Muscle layer of colon (tissue), 2 donors: Measurements from ENCODE around the gene MSX1.

Experiments
- H3K27ac ChIP-seq: one replicate; pipeline ENCODE4 v1.7.0; 2013; ENCODE audit warnings: low read depth, mild to moderate bottlenecking, low read length, moderate library complexity
- H3K27me3 ChIP-seq, 2 donors: one replicate each; pipeline ENCODE4 v1.7.0; 2013; ENCODE audit warnings: low read length in 2 of 2, mild to moderate bottlenecking in 2 of 2; ENCODE audit not compliant: insufficient read depth in 2 of 2, control insufficient read depth in 1 of 2
- H3K36me3 ChIP-seq: one replicate; pipeline ENCODE4 v1.7.0; 2013; ENCODE audit warnings: mild to moderate bottlenecking, low read length; ENCODE audit not compliant: insufficient read depth
- H3K4me1 ChIP-seq: one replicate; pipeline ENCODE4 v1.7.0; 2013; ENCODE audit warnings: mild to moderate bottlenecking, low read length; ENCODE audit not compliant: insufficient read depth
- H3K4me3 ChIP-seq, 2 donors: one replicate each; pipeline ENCODE4 v1.7.0; 2013; ENCODE audit warnings: low read length in 2 of 2, low read depth in 1 of 2, mild to moderate bottlenecking in 1 of 2, moderate library complexity in 1 of 2
- H3K9ac ChIP-seq: one replicate; pipeline ENCODE4 v1.7.0; 2013; ENCODE audit warnings: low read length
- H3K9me3 ChIP-seq: one replicate; pipeline ENCODE4 v1.7.0; 2013; ENCODE audit warnings: mild to moderate bottlenecking, low read length
- donor health status: abdominal sarcoma.
- donor health status: Adenocarcinoma of cecum.

The MSX1 gene

GRCh38 chr4:4853371-4853823 is 6.1 kb upstream of the MSX1 start:
- H3K4me3 ChIP-seq: peak overlapping the region; percentile 24 to 40
- H3K4me1 ChIP-seq: peaks cover 19% of the 10 kb centered on the region
- peaks cover 64 to 88% of the 10 kb centered on the region in 2 donors for H3K27me3 ChIP-seq
- no peaks in the 10 kb centered on the region for H3K9me3 ChIP-seq
- H3K27ac ChIP-seq: no peak overlapping the region
- no peak overlapping the region for H3K9ac ChIP-seq
- H3K36me3 ChIP-seq: no peaks in the 10 kb centered on the region

- no peaks in the 10 kb centered on the region for H3K36me3 ChIP-seq
- no peak overlapping the region for H3K9ac ChIP-seq
- no peak overlapping the region for H3K4me3 ChIP-seq
- H3K9me3 ChIP-seq: no peaks in the 10 kb centered on the region
- H3K4me1 ChIP-seq: peaks cover 21% of the 10 kb centered on the region
- peaks cover 71 to 92% of the 10 kb centered on the region in 2 donors for H3K27me3 ChIP-seq
- no peak overlapping the region for H3K27ac ChIP-seq
Measured at GRCh38 chr4:4853921-4854648, 5.4 kb upstream of the MSX1 start.

GRCh38 chr4:4854649-4855295 is 4.7 kb upstream of the MSX1 start:
- H3K4me3 ChIP-seq: no peak overlapping the region
- H3K4me1 ChIP-seq: peaks cover 24% of the 10 kb centered on the region
- no peaks in the 10 kb centered on the region for H3K9me3 ChIP-seq
- no peak overlapping the region for H3K9ac ChIP-seq
- peaks cover 73 to 90% of the 10 kb centered on the region in 2 donors for H3K27me3 ChIP-seq
- H3K27ac ChIP-seq: no peak overlapping the region
- no peaks in the 10 kb centered on the region for H3K36me3 ChIP-seq

- Histone ChIP-seq H3K9ac (no peak overlapping the region), H3K4me3 (no peak overlapping the region), H3K27ac (no peak overlapping the region), H3K27me3 (peaks cover 80 to 94% of the 10 kb centered on the region in 2 donors), H3K4me1 (peaks cover 24% of the 10 kb centered on the region), H3K9me3 (no peaks in the 10 kb centered on the region), H3K36me3 (no peaks in the 10 kb centered on the region)
Measured at GRCh38 chr4:4855301-4856070, 4.0 kb upstream of the MSX1 start.

- Histone ChIP-seq H3K9me3 (no peaks in the 10 kb centered on the region), H3K27ac (no peak overlapping the region), H3K36me3 (no peaks in the 10 kb centered on the region), H3K9ac (no peak overlapping the region), H3K4me3 (peak overlapping the region; percentile 38 to 41), H3K4me1 (peaks cover 31% of the 10 kb centered on the region), H3K27me3 (peaks cover 88 to 96% of the 10 kb centered on the region in 2 donors)
Measured at GRCh38 chr4:4856071-4857000, 3.1 kb upstream of the MSX1 start.

GRCh38 chr4:4857001-4857808 is 2.3 kb upstream of the MSX1 start:
- peaks cover 32% of the 10 kb centered on the region for H3K4me1 ChIP-seq
- H3K27me3 ChIP-seq: peaks cover 93 to 96% of the 10 kb centered on the region in 2 donors

GRCh38 chr4:4857809-4858508 is 1.5 kb upstream of the MSX1 start:
- Histone ChIP-seq H3K27ac (no peak overlapping the region), H3K9ac (no peak overlapping the region), H3K36me3 (no peaks in the 10 kb centered on the region), H3K9me3 (peaks cover 3% of the 10 kb centered on the region), H3K4me1 (peaks cover 29% of the 10 kb centered on the region), H3K27me3 (peaks cover 93 to 96% of the 10 kb centered on the region in 2 donors), H3K4me3 (no peak overlapping the region)

More at GRCh38 chr4:4857001-4857808, 2.3 kb upstream of the MSX1 start:
- Histone ChIP-seq H3K9me3 (peaks cover 3% of the 10 kb centered on the region), H3K9ac (no peak overlapping the region), H3K27ac (no peak overlapping the region), H3K4me3 (no peak overlapping the region), H3K36me3 (no peaks in the 10 kb centered on the region)

- Histone ChIP-seq H3K27me3 (peaks cover 90 to 95% of the 10 kb centered on the region in 2 donors), H3K4me3 (peak overlapping the region; percentile 45 to 77)
Measured at GRCh38 chr4:4858527-4859324, 739 bp upstream of the MSX1 start.

GRCh38 chr4:4859799-4860599 is 534 bp downstream of the MSX1 start:
- Histone ChIP-seq H3K4me3 (peak overlapping the region; percentile 73 to 77), H3K36me3 (no peaks in the 10 kb centered on the region), H3K27ac (no peak overlapping the region), H3K27me3 (peaks cover 89 to 95% of the 10 kb centered on the region in 2 donors), H3K9me3 (peaks cover 6% of the 10 kb centered on the region), H3K4me1 (peaks cover 20% of the 10 kb centered on the region), H3K9ac (no peak overlapping the region)

More at GRCh38 chr4:4858527-4859324, 739 bp upstream of the MSX1 start:
- H3K27ac ChIP-seq: no peak overlapping the region
- H3K4me1 ChIP-seq: peaks cover 21% of the 10 kb centered on the region
- H3K36me3 ChIP-seq: no peaks in the 10 kb centered on the region
- peaks cover 3% of the 10 kb centered on the region for H3K9me3 ChIP-seq
- no peak overlapping the region for H3K9ac ChIP-seq
